Cardiac fibroblast (primary cell): Measurements from ENCODE around the gene TOB1.

ENCODE experiments used
- DNase-seq, 2 donors: peaks; one replicate each; pipeline versions ENCODE4 v3.0.0 to v3.0.0-alpha.2; 2010; ENCODE audit warnings: low read depth in 2 of 2
- H3K4me3 ChIP-seq, 2 donors: replicated peaks in 1 of 2; 1 replicate in 1 of 2; 2 replicates in 1 of 2; pipeline ENCODE4 v1.5.1; 2011; ENCODE audit warnings: low read depth in 2 of 2, low read length in 2 of 2, mild to moderate bottlenecking in 2 of 2, moderate library complexity in 1 of 2
- TF ChIP-seq, protein P1 (sequence below): IDR thresholded peaks from one replicate; pipeline ENCODE4 v1.5.1; 2011; ENCODE audit warnings: low read depth, mild to moderate bottlenecking, low read length, inconsistent platforms

The TOB1 gene

GRCh38 chr17:50841277-50841948 is 24.7 kb downstream of the TOB1 start:
- TF ChIP-seq, protein P1, sequence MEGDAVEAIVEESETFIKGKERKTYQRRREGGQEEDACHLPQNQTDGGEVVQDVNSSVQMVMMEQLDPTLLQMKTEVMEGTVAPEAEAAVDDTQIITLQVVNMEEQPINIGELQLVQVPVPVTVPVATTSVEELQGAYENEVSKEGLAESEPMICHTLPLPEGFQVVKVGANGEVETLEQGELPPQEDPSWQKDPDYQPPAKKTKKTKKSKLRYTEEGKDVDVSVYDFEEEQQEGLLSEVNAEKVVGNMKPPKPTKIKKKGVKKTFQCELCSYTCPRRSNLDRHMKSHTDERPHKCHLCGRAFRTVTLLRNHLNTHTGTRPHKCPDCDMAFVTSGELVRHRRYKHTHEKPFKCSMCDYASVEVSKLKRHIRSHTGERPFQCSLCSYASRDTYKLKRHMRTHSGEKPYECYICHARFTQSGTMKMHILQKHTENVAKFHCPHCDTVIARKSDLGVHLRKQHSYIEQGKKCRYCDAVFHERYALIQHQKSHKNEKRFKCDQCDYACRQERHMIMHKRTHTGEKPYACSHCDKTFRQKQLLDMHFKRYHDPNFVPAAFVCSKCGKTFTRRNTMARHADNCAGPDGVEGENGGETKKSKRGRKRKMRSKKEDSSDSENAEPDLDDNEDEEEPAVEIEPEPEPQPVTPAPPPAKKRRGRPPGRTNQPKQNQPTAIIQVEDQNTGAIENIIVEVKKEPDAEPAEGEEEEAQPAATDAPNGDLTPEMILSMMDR = no peak
- H3K4me3 ChIP-seq = no peak overlapping the region
- no peak for DNase-seq

GRCh38 chr17:50840311-50840851 is 25.8 kb downstream of the TOB1 start:
- TF ChIP-seq, protein P1 = no peak
- no peak overlapping the region for H3K4me3 ChIP-seq
- no peak for DNase-seq

- DNase-seq = no peak
- H3K4me3 ChIP-seq = no peak overlapping the region
- TF ChIP-seq, protein P1 = no peak
Observed at GRCh38 chr17:50839591-50840310, 26.4 kb downstream of the TOB1 start.

DNA sequence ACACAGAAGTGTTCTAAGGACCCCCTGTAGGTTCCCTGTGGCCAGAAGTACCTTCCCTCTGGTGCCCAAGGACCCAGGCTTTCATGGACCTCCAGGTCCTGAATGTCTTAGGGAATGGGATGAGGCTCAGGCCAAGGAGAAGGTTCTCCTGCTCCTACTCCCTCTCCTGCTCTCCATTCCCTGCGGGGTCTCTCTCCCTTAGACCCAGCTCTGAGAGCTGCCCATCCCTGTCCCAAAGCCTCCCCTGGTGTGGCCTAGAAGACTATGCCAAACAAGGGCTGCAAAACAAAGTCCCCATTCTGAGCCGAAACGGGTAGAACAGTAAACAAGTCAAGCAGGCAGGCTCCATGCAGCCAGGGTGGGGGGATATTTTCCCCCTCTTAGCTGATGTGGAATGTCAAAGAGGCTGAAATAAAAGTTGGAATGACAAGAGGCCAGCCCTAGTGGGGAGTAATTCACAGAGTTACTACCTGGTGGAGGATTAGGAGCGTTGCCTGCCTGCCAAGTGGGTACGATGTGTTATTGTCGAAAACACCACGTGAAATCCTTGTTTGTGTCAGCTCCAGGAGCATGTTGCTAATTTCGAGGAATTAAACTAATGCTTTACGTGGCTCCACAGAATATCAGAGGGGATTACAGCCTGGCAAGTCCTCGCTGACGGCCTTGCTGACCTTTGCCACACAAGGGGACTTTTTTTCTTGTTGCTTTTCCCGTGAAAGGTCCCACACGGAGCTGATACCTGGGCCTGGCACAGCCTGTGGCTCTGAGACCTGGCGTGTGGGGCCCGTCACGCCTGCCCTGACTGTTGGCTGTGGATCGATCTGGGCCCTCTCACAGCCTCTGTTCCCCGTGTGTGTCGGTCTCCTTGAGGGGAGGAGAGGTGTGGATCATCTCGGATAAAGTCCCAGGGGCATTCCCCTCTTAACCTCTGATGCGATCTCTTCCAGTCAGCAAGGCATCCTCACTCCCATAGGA is 27.9 kb downstream of the TOB1 start:
- no peak for DNase-seq
- no peak overlapping the region for H3K4me3 ChIP-seq
- TF ChIP-seq, protein P1 = no peak

DNA sequence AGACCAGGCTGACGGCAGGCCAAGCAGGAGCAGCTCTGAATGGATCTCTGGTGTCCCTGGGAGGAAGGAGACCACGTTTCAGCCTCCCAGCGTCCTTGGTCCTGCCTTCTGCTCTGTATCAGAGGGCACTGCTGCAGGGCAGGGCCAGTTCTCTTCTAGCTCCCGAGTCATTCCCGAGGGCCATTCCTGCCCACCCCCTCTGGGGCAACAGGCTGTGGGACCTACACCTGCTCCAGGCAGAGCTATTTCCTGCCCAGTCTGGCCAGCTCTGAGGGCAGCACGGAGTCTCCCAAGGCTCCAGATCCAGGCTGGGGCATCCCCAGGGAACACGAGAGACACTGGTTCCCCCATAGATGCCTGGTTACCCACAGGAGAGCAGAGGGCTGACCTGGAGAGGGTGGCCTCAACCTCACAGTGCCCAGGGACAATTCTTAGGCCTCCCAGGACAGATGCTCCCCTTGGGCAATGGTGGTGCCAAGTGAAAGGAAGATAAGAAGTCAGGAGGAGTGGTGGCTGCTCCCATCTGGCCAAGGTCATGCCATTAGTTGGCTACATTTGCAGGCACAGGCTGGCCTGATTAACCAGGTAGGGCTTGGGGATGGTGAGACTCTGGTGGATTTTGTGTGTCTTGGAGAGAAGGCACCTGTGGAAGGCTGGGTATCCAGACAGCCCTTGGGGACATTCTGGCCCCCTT is 28.7 kb downstream of the TOB1 start:
- TF ChIP-seq, protein P1 = no peak
- no peak overlapping the region for H3K4me3 ChIP-seq
- DNase-seq = no peak

DNA sequence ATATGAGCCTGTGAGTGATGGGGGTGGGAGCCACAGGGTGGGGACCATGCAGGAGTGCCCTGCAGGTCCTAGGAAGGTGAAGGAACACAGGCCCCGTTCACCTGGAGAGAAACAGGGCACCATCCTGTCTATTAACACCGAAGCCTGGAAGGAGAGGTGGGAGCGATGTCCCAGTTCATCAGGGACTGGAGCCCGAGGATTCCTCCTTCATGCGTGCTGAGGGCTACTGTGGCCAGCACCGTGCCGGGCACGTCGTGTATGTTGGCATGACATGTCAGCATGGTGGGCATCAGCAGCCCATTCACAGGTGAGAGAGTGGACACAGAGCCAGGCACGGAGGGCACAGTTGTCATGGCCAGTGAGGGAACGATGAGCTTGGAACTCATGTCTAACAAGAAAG is 29.3 kb downstream of the TOB1 start:
- TF ChIP-seq, protein P1 = no peak
- DNase-seq = no peak
- no peak overlapping the region for H3K4me3 ChIP-seq
